ENCODE data around the gene VGF.
"Not testable (repeated sequence)": the region's sequence is repeated elsewhere in the genome, so short reads cannot be mapped to it uniquely, and the experiment has no call there.

Gene VGF

DNA sequence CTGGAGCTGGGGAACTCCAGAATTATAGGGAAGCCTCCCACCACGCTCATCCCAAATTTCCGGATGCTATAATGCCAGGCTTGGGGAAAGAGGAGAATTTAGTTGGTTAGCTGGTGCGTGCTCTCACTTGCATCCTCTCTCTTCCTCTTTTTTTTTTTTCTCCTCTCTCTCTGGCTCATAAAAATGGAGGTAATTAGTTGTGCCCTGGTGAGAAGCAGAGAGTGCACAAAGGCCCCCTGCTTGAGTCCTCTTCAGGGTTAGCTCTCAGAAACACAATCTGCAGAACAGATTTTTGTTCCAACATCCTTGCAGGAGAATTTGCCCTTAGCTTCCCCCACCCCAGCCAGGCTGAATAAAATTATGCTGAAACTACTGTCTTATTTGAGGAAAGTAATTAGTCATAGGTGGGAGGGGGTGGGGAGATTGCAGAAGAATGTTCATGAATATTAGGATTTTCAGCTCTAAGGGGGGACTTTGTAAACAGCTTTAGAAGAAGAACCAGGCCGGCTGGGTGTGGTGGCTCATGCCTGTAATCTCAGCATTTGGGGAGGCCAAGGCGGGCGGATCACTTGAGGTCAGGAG, 30.9 kb downstream of the VGF start:
- DNase-seq = no peak

DNA sequence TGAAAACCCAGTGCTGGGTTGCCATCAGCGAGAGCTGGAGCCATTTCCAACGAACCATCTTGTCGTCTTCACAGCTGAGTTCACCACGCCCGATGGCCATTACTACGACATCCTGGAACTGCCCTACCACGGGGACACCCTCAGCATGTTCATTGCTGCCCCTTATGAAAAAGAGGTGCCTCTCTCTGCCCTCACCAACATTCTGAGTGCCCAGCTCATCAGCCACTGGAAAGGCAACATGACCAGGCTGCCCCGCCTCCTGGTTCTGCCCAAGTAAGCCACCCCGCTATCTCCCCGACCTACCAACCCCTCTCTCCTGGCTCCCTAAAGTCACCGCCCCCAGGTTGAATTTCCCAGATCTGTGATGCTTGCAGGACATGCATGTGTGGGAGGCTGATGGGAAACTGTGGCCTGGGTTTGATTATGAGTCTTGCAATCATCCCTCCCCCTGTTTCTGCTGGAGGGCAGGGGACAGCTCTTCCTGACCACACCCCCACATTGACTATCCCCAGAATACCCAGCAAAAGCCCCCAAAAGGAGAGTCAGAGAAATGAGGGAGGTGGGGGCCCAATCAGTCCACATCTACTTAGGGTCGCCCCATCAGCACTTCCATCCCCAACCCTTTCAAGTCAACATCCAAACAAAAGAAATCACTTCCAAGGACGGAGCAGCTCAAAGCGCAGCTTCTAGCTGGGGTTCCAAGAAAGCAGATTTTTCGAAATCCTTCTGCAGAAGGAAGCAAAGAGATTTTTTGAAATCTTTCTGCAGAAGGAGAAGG, 31.6 kb downstream of the VGF start:
- no peak for DNase-seq

DNA sequence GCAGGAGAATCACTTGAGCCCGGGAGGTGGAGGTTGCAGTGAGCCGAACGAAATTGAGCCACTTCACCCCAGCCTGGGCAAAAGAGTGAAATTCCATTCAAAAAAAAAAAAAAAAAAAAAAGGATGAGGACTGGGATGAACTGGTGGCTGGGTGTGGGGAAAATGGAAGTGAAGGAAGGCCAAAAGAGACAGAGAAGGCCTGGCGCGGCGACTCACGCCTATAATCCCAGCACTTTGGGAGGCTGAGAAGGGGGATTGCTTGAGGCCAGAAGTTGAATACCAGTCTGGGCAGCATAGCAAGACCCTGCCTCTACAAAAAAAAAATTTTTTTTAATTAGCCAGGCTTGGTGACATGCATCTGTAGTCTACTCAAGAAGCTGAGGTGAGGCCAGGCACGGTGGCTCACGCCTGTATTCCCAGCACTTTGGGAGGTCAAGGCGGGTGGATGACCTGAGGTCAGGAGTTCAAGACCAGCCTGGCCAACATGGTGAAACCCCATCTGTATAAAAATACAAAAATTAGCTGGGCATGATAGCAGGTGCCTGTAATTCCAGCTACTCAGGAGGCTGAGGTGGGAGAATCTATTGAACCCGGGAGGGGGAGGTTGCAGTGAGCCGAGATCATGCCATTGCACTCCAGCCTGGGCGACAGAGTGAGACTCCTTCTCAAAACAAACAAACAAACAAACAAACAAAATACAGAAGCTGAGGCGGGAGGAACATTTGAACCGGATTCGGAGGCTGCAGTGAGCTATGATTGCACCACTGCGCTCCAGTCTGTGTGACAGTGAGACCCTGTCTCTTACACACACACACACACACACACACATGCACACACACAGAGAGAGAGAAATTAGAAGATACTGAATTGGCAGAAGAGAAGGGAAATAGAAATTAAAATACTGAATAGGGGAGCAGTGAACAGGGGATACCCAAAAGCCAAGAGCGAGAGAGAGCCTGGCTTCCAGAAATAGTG, 32.5 kb downstream of the VGF start:
- DNase-seq = not testable (repeated sequence)

DNA sequence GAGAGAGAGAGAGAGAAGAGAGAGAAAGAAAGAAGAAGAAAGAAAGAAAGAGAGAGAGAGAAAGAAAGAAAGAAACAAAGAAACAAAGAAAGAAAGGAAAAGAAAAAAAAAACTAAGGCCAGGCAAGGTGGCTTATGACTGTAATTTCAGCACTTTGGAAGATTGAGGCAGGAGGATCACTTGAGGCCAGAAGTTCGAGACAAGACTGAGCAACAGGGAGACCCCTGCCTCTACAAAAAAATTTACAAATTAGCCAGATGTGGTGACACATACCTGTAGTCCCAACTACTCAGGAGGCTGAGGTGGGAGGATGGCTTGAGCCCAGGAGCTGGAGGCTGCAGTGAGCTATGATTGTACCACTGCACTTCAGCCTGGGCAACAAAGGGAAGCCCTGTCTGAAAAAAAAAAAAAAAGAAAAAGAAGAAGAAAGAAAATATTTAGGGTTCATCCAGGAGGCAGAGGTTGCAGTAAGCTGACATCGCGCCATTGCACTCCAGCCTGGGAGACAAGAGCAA, 35.7 kb downstream of the VGF start:
- no peak for DNase-seq

DNA sequence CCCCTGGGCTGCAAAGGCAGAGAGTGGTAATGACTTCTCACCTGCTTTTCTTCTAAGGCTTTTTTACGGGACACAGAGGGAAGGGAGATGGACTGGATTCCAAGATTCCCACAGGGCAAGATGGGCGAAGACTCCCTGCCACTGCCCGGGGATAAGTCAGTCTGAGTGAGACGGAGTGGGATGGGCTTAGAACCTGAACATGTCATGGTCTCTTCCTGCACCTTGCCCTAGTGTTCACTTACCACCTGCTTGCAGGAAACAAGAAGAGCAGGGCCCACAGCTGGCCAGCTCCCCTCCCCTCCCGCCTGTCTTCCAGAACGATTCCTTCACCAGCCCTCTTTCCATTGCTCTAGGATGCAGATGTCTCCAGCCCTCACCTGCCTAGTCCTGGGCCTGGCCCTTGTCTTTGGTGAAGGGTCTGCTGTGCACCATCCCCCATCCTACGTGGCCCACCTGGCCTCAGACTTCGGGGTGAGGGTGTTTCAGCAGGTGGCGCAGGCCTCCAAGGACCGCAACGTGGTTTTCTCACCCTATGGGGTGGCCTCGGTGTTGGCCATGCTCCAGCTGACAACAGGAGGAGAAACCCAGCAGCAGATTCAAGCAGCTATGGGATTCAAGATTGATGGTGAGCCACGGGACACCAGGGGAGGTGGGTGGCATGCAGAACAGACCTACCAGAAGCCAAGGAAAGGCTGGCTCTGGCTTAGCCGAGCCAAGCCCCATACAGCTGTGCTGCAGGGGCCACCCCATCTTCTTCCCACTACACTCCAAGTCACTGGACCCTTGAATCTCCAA, 37.1 kb downstream of the VGF start:
- DNase-seq = no peak

DNA sequence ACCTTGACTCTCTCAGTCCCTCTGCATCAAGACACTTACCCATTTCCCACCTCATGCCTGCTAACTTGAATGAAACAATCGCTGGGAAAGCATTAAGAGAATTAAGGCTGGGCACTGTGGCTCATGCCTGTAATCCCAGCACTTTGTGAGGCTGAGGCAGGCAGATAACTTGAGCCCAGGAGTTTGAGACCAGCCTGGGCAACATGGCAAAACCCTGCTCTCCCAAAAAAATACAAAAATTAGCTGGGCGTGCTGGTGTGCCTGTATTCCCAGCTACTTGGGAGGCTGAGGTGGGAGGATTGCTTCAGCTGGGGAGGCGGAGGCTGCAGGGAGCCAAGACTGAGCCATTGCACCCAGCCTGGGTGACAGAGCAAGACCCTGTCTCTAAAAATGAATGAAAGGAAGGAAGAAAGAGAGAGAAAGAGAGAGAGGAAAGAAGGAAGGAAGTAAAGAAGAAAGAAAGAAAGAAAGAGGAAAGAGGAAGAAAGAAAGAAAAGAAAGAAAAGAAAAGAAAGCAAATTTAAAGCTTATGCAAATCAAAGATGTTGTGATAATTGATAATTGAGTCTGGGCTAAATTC, 37.8 kb downstream of the VGF start:
- DNase-seq = no peak

DNA sequence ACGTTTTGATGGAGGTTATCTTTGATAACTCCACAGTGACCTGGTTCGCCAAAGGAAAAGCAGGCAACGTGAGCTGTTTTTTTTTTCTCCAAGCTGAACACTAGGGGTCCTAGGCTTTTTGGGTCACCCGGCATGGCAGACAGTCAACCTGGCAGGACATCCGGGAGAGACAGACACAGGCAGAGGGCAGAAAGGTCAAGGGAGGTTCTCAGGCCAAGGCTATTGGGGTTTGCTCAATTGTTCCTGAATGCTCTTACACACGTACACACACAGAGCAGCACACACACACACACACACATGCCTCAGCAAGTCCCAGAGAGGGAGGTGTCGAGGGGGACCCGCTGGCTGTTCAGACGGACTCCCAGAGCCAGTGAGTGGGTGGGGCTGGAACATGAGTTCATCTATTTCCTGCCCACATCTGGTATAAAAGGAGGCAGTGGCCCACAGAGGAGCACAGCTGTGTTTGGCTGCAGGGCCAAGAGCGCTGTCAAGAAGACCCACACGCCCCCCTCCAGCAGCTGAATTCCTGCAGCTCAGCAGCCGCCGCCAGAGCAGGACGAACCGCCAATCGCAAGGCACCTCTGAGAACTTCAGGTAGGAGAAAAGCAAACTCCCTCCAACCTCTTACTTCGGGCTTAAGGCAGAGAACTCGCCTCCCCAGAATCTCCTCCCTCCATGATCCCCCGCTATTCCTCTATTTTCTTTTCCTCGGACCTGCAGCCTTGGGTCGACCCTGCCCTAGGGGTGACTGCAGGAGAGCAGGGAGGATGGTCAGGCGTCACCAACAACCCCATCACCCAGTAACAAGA, 38.5 kb downstream of the VGF start, which contains the start of gene SERPINE1:
SERPINE1 (plus strand) TSS at position 454 of the 809 bp plus-strand sequence. CDS start 1,290 bp downstream, outside the sequence.
- no peak for DNase-seq

DNA sequence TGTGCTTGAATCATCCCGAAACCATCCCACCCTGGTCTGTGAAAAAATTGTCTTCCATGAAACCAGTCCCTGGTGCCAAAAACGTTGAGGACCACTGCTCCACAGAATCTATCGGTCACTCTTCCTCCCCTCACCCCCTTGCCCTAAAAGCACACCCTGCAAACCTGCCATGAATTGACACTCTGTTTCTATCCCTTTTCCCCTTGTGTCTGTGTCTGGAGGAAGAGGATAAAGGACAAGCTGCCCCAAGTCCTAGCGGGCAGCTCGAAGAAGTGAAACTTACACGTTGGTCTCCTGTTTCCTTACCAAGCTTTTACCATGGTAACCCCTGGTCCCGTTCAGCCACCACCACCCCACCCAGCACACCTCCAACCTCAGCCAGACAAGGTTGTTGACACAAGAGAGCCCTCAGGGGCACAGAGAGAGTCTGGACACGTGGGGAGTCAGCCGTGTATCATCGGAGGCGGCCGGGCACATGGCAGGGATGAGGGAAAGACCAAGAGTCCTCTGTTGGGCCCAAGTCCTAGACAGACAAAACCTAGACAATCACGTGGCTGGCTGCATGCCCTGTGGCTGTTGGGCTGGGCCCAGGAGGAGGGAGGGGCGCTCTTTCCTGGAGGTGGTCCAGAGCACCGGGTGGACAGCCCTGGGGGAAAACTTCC, 39.2 kb downstream of the VGF start:
- DNase-seq = no peak

DNA sequence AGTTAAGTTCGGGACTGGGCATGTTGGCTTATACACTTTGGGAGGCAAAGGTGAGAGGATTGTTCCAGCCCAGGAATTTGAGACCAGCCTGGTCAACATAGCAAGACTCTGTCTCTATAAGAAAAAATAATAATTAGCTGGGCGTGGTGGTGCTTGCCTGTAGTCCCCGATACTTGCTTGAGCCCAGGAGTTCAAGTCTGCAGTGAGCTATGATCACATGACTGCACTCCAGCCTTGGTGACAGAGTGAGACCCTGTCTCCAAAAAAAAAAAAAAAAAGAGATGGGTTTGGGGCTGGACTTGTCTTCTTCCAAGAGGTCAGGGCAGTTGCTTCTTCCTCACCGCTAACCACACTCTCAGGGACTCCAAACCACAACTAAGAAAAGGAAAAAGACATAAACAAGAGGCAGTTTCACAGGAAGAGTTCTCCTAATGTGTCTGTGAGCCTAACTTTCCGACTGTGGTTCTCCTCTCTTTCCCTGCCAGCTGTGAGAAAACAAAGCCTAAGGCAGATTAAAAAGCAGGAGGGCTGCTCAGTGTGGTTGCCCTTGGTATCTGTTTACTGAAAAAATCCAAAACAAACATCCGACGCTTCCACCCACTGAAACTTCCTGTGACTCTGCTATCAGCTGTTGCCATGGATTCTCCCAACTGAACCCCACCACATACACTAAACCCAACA, 40.9 kb downstream of the VGF start:
- no peak for DNase-seq

DNA sequence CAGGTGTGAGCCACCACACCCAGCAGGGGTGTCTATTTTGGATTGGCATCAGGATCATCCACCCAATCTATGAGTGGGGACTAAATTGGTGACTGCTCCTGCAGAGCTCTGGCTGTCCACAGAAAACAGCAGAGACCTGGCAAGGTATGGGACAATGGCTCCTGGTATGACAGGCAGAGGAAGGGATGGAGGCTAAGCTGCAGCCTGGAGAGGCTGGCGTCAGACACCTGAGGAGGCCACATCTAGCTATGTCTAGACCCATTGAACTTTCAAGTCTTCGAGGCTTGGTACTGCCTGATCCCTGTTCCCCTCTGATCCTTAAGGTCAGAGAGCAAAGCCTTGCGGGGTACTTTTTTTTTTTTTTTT, 41.7 kb downstream of the VGF start:
- no peak for DNase-seq

DNA sequence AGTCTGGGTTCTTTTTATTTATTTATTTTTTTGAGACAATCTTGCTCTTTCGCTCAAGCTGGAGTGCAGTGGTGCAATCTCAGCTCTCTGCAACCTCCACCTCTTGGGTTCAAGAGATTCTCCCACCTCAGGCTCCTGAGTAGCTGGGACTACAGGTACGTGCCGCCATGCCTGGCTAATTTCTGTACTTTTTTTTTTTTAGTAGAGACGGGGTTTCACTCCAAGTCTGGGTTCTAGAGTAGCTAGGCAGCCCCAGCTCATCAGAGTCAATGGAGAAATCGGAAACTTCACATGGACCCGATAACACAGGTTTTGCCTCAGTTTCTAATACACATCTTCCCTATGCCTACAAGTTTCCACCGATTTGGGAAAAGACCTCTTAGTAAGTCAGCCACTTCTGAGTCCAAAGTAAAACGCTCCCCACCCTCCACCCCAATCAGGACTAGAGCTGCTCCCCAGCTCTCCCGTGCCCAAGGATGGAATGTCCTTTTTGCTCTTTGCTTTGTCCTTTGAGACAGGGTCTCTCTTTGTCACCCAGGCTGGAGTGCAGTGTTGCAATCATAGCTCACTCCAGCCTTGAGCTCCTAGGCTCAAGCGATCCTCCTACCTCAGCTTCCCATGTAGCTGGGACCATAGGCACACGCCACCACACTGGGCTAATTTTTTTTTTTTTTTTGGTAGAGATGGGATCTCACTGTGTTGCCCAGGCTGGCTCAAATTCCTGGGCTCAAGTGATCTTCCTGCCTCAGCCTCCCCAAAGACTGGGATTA, 42.3 kb downstream of the VGF start:
- DNase-seq = no peak

DNA sequence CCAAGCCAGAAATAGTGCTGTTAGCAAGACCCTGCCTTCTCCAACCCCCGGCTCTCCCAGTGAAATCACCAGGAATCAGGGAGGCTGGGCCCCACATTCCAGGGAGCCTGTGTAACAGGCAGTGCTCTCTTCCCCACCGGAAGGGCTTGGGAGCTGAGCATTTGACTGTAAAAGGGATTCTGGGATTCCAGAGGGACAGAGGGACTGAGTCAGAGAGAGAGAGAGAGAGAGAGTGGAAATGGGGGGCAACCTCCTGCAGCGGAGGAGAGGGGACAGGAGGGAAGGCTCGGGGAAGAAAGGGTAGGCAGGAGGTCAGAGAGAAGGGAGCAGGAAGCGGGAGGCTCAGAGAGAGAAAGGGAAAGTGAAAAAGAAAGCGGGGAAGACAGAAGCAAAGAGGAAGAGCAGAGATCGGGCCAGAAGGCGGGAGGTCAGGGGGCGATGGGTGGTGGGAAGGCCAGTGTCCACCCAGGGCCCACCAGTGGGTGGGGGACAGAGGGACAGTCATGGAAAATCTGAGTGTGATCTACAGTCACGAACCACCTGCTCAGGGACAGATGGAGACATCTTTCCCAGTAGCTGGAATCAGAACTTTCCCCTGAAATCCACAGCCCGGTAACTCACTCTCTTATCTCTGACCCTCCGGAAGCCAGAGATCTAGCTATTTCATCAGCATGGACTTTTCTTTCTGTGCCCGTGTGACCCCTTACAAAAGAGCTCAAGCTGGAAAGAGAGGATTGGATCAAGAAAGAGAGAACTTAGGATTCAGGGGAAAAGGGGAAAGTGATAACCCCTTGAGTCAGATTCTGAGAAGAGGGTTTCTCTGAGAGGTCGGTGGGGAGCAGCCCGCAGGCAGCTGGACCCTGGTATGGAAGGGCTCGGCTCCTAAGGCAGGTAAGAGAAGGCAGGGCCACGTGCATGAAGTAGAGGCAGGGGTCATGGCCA, 43.1 kb downstream of the VGF start:
- no peak for DNase-seq

DNA sequence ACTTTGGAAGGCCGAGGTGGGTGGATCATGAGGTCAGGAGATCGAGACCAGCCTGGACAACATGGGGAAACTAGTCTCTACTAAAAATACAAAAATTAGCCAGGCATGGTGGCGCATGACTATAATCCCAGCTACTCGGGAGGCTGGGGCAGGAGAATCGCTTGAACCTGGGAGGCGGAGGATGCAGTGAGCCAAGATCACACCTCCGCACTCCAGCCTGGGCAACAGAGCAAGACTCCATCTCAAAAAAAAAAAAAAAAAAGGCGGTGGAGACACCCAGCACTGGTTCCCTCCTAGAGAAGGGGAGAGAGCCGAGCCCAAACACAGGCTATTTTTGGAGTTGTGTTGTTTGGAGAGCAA, 43.8 kb downstream of the VGF start:
- DNase-seq = not testable (repeated sequence)

DNA sequence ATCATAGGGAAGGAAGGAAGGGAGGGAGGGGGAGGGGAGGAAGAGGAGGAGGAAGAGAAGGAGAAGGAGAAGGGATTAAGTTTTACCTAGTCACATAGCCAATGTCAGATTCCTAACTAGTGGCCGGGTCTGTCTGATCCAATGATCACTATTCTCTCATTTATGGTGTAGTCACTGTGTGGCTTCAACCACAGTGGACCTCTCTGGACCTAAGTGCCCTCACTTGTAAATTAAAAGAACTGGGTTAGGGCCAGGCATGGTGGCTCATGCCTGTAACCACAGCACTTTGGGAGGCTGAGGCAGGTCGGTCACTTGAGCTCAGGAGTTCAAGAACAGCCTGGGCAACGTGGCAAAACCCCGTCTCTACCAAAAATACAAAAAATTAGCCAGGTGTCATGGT, 45.1 kb downstream of the VGF start:
- DNase-seq = no peak

DNA sequence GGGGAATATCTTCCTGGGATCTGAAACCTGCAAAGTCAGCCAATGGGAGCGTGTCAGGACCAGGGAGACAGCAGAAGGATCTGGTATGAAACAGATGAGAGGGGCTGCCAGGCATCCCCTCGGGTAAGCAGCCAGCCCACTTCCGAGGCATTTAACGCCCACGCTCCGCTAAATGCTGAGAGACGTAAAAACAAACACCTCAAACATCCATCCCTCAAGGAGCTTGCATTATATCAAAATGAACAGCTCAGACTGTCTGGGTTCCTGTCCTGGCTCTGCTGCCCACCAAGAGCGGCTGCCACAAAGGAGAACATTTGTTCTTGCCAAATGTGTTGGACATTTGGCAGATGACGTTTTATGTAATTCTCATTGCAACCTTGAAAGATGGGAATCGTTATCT, 45.5 kb downstream of the VGF start:
- no peak for DNase-seq

DNA sequence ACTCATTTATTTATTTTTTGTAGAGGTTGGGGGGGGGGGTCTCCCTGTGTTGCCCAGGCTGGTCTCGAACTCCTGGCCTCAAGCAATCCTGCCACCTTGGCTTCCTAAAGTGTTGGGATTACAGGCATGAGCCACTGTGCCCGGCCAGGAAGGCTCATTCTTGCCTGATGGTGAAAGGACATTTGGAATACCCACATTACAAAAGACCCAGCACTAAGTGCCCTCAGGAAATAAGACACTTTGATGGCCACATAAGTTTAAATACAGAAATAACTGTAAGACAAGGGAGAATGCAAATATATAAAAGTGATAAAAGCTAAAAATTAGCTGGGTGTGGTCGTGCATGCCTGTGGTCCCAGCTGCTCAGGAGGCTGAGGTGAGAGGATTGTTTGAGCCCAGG, 46.5 kb downstream of the VGF start:
- no peak for DNase-seq

DNA sequence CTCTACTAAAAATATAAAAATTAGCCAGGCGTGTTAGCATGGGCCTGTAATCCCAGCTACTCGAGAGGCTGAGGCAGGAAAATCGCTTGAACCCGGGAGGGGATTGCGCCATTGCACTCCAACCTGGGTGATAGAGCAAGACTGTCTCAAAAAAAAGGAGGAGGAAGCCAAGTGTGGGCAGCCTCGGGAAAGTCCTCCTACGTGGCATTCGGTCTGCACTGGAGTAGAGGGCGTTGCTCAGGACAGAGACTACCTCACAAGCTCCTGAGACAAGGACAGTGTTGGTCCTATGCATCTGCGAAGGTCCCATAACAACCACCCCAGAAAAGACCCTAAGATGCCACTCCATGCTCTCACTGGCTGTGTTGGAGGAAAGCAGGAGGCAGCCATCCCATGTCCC, 48.5 kb downstream of the VGF start:
- DNase-seq = no peak

DNA sequence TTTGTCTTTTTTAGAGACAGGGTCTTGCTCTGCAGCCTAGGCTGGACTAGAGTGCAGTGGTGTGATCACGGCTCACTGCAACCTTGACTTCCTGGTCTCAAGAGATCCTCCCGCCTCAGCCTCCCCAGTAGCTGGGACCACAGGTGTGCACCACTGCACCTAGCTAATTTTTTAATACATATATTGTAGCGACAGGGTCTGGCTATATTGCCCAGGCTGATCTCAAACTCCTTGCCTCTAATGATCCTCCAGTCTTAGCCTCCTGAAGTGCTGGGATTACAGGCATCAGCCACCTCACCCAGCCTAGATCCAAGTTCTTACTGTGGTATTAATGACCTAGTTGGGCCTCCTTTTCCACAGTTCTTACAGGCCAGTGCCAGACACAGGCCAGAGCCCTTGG, 50.2 kb downstream of the VGF start:
- no peak for DNase-seq
